ENCODE measurements around the gene SORBS2. TPM values are rescaled to one million over a fixed set of nuclear protein-coding genes. Genes with fewer than 3 reads are reported as not detected.

SORBS2 gene
- total and polyA plus RNA-seq, 7 donors = 7.9 to 1,032 (median 849) TPM

DNA sequence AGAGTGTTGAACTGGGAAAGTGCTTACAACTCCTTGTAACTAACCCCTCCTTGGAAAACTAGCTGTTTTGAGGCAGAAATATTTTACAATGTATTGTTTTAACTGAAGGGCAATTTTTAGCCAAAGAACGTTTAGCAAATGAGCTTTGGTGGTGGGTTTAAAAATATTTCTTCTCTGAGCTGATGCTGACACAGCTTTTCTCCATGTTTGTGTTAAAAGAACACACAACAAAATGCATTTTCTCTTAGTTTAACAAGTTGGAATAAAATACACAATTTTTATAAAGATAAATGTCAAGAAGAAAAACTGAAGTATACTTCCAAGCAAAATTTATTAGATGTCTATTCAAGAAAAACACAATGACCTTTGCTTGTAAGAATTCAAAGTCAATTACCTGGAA is 226.8 kb downstream of the SORBS2 start:
- Histone ChIP-seq H3K27ac (no peak overlapping the region), H3K4me1 (no peaks in the 10 kb centered on the region), H3K36me3 (peaks cover 0 to 22% (median 0%) of the 10 kb centered on the region in 4 donors), H3K9me3 (no peaks in the 10 kb centered on the region), H3K27me3 (no peaks in the 10 kb centered on the region), H3K4me3 (no peak overlapping the region)
- intact Hi-C loops (cut with DNase I) = no loop called here
- WGBS, 2 donors = 65 to 69% methylated on average over 1 of the region's 1 CpG
- DNase-seq = no peak
- TF ChIP-seq POLR2A (IDR thresholded peaks at IDR 0.05) (no peak), EP300 (IDR thresholded peaks at IDR 0.05) (no peak), POLR2AphosphoS5 (IDR thresholded peaks at IDR 0.05) (no peak)
- TF ChIP-seq, protein P1, sequence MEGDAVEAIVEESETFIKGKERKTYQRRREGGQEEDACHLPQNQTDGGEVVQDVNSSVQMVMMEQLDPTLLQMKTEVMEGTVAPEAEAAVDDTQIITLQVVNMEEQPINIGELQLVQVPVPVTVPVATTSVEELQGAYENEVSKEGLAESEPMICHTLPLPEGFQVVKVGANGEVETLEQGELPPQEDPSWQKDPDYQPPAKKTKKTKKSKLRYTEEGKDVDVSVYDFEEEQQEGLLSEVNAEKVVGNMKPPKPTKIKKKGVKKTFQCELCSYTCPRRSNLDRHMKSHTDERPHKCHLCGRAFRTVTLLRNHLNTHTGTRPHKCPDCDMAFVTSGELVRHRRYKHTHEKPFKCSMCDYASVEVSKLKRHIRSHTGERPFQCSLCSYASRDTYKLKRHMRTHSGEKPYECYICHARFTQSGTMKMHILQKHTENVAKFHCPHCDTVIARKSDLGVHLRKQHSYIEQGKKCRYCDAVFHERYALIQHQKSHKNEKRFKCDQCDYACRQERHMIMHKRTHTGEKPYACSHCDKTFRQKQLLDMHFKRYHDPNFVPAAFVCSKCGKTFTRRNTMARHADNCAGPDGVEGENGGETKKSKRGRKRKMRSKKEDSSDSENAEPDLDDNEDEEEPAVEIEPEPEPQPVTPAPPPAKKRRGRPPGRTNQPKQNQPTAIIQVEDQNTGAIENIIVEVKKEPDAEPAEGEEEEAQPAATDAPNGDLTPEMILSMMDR (IDR thresholded peaks at IDR 0.05) = no peak

DNA sequence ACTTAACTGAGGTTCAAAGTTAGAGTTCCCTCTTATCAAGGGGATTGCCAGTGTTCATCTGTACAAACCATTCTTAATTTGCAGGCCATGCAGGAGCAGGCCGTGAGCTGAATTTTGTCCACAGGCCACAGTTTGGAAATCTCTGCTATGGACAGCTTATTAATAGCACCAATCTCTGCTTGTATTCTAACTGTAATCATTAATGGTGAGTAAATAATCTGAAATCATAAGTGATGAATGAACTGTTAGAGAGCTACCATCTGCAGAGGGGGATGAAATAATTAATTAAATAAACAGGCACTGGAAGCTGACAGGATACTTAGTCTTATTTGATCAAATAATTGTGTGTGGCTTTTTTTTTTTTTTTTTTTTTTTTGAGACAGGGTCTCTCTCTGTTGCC is 228.2 kb downstream of the SORBS2 start:
- 94 to 96% methylated on average over 1 of the region's 1 CpG for WGBS, 2 donors
- Histone ChIP-seq H3K9me3 (no peaks in the 10 kb centered on the region), H3K4me1 (no peaks in the 10 kb centered on the region), H3K27me3 (no peaks in the 10 kb centered on the region), H3K36me3 (peaks cover 0 to 22% (median 0%) of the 10 kb centered on the region in 4 donors), H3K4me3 (no peak overlapping the region), H3K27ac (no peak overlapping the region)
- TF ChIP-seq POLR2AphosphoS5 (IDR thresholded peaks at IDR 0.05) = no peak
- TF ChIP-seq, protein P1 (IDR thresholded peaks at IDR 0.05) = no peak
- no peak for TF ChIP-seq POLR2A (IDR thresholded peaks at IDR 0.05)
- no peak for TF ChIP-seq EP300 (IDR thresholded peaks at IDR 0.05)
- DNase-seq = no peak
- intact Hi-C loops (cut with DNase I) = loop anchor here (5.0 kb wide), 1 partner anchor 42 kb away; no protein-coding TSS in a partner anchor

GRCh38 chr4:185582651-185583400 is 229.2 kb downstream of the SORBS2 start:
- peaks cover 0 to 17% (median 0%) of the 10 kb centered on the region in 4 donors for H3K36me3 ChIP-seq
- H3K27ac ChIP-seq = no peak overlapping the region
- no peaks in the 10 kb centered on the region for H3K27me3 ChIP-seq
- 82 to 87% methylated on average over 7 of the region's 7 CpGs for WGBS, 2 donors
- DNase-seq = no peak
- intact Hi-C loops (cut with DNase I) = loop anchor here (5.0 kb wide), 1 partner anchor 41 kb away; no protein-coding TSS in a partner anchor
- TF ChIP-seq POLR2AphosphoS5 (IDR thresholded peaks at IDR 0.05) = peak in 1 of 4 donors; percentile 23
- no peak for TF ChIP-seq EP300 (IDR thresholded peaks at IDR 0.05)
- TF ChIP-seq POLR2A (IDR thresholded peaks at IDR 0.05) = no peak
- H3K4me1 ChIP-seq = no peaks in the 10 kb centered on the region
- no peak overlapping the region for H3K4me3 ChIP-seq
- no peaks in the 10 kb centered on the region for H3K9me3 ChIP-seq

DNA sequence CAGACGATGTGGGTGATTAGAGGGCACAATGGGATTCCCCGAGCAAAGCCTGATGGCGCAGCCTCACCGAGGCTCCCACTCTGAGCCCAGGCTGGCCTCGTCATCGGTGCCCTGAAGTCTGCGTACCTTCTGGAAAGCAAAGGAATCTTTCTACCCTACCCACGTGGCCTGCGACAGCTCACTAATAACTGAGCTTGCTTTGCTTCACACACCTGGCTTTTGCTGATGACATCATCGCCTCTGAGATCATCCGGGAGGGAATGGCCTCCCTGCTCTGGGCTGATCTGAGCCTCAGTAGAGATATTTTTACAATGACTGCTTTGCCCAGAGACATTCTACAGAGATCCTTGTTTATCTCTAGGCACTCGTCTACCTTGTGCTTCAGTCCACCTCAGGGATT is 231.3 kb downstream of the SORBS2 start:
- Histone ChIP-seq H3K4me1 (peaks cover 0 to 17% (median 6%) of the 10 kb centered on the region in 4 donors), H3K36me3 (no peaks in the 10 kb centered on the region), H3K4me3 (no peak overlapping the region), H3K27me3 (no peaks in the 10 kb centered on the region), H3K27ac (no peak overlapping the region), H3K9me3 (no peaks in the 10 kb centered on the region)
- DNase-seq = no peak
- intact Hi-C loops (cut with DNase I) = loop anchor here (5.0 kb wide), 1 partner anchor 38 kb away; no protein-coding TSS in a partner anchor
- TF ChIP-seq, protein P1 (IDR thresholded peaks at IDR 0.05) = no peak
- TF ChIP-seq POLR2A (IDR thresholded peaks at IDR 0.05) = no peak
- TF ChIP-seq EP300 (IDR thresholded peaks at IDR 0.05) = no peak
- TF ChIP-seq POLR2AphosphoS5 (IDR thresholded peaks at IDR 0.05) = no peak
- WGBS, 2 donors = 80 to 86% methylated on average over 12 of the region's 12 CpGs

GRCh38 chr4:185578284-185578683 is 233.7 kb downstream of the SORBS2 start:
- TF ChIP-seq POLR2AphosphoS5 (IDR thresholded peaks at IDR 0.05) = no peak
- TF ChIP-seq EP300 (IDR thresholded peaks at IDR 0.05) = no peak
- TF ChIP-seq POLR2A (IDR thresholded peaks at IDR 0.05) = no peak
- TF ChIP-seq, protein P1 (IDR thresholded peaks at IDR 0.05) = no peak
- no peak overlapping the region for H3K27ac ChIP-seq
- no peaks in the 10 kb centered on the region for H3K36me3 ChIP-seq
- whole genome bisulfite sequencing, 2 donors = 69 to 81% methylated on average over 3 of the region's 3 CpGs
- no peak overlapping the region for H3K4me3 ChIP-seq
- no peak for DNase-seq
- H3K27me3 ChIP-seq = no peaks in the 10 kb centered on the region
- H3K4me1 ChIP-seq = peaks cover 0 to 19% (median 9%) of the 10 kb centered on the region in 4 donors
- intact Hi-C loops (cut with DNase I) = no loop called here
- H3K9me3 ChIP-seq = no peaks in the 10 kb centered on the region
